Umbilical cord (tissue), 2 donors: Measurements from ENCODE around the gene BCAS3. TPM values are rescaled to one million over a fixed set of nuclear protein-coding genes. Genes with fewer than 3 reads are reported as not detected.

Source experiments
- DNase-seq: peaks from one replicate; pipeline ENCODE4 v3.0.0-alpha.2; 2015; ENCODE audit warnings: low spot score
- total RNA-seq: library from RNA; depleted of rRNA; stranded (reverse); fragments of >200 nt; gene quantifications from one replicate; pipeline ENCODE4 v1.2.3, GENCODE V29; 2014; ENCODE audit warnings: low replicate concordance; ENCODE audit not compliant: insufficient read depth

BCAS3 gene
- total RNA-seq, 1 donor from 2014 or later = 25.0 TPM

GRCh38 chr17:61064087-61064951, 386.7 kb downstream of the BCAS3 start:
- DNase-seq = no peak

GRCh38 chr17:61065263-61065773, 387.7 kb downstream of the BCAS3 start:
- DNase-seq = peak; percentile 88

GRCh38 chr17:61066062-61066461, 388.4 kb downstream of the BCAS3 start:
- DNase-seq = no peak

- no peak for DNase-seq
These were observed 393.0 kb downstream of the BCAS3 start for GRCh38 chr17:61070649-61071048.

GRCh38 chr17:61072648-61073047, 395.0 kb downstream of the BCAS3 start:
- DNase-seq = no peak

GRCh38 chr17:61073131-61073530, 395.5 kb downstream of the BCAS3 start:
- peak; percentile 40 for DNase-seq

- no peak for DNase-seq
These were observed 396.3 kb downstream of the BCAS3 start for GRCh38 chr17:61073799-61074513.

GRCh38 chr17:61075988-61076387, 398.3 kb downstream of the BCAS3 start:
- DNase-seq = no peak

GRCh38 chr17:61076621-61077031, 399.0 kb downstream of the BCAS3 start:
- DNase-seq = no peak

- DNase-seq = no peak
These were observed 404.3 kb downstream of the BCAS3 start for GRCh38 chr17:61081959-61082358.

- DNase-seq = no peak
These were observed 406.6 kb downstream of the BCAS3 start for GRCh38 chr17:61084260-61084659.

- DNase-seq = no peak
These were observed 409.4 kb downstream of the BCAS3 start for GRCh38 chr17:61087024-61087423.

- no peak for DNase-seq
These were observed 410.9 kb downstream of the BCAS3 start for GRCh38 chr17:61088556-61088955.

- DNase-seq = no peak
These were observed 413.4 kb downstream of the BCAS3 start for GRCh38 chr17:61091096-61091495.

GRCh38 chr17:61097781-61098180, 420.1 kb downstream of the BCAS3 start:
- no peak for DNase-seq

GRCh38 chr17:61106354-61106753, 428.7 kb downstream of the BCAS3 start:
- no peak for DNase-seq

GRCh38 chr17:61116577-61116976, 438.9 kb downstream of the BCAS3 start:
- no peak for DNase-seq

GRCh38 chr17:61117983-61118382, 440.3 kb downstream of the BCAS3 start:
- no peak for DNase-seq

GRCh38 chr17:61118871-61119270, 441.2 kb downstream of the BCAS3 start:
- no peak for DNase-seq

- DNase-seq = peak; percentile 87
These were observed 444.8 kb downstream of the BCAS3 start for GRCh38 chr17:61122326-61122913.

- DNase-seq = no peak
These were observed 446.9 kb downstream of the BCAS3 start for GRCh38 chr17:61124562-61124961.
